ENCODE data around the gene MT4.
A peak's percentile ranks its signal among the peaks of the same experiment; 100 is the strongest.

MT4 gene

GRCh38 chr16:56589141-56590039 lies 24.5 kb downstream of the MT4 start, which contains the start of gene MT3:
Gene MT3, plus strand, starts transcription at chr16:56589528. Its CDS starts 63 bp downstream, at chr16:56589591.
- no peak for TF ChIP-seq CTCF (conservative IDR thresholded peaks at IDR 0.05; ENCODE audit: low read depth, low read length)
- peak within 1 kb of the TSS; percentile 31 for H3K4me3 ChIP-seq (ENCODE audit: low read length)
- no peak for DNase-seq (ENCODE audit: low read depth)

GRCh38 chr16:56591377-56592060 lies 26.6 kb downstream of the MT4 start:
- TF ChIP-seq CTCF (conservative IDR thresholded peaks at IDR 0.05; ENCODE audit: low read depth, low read length), result no peak
- no peak overlapping the region for H3K4me3 ChIP-seq (ENCODE audit: low read length)
- DNase-seq (ENCODE audit: low read depth), result no peak

- no peak overlapping the region for H3K4me3 ChIP-seq (ENCODE audit: low read length)
- TF ChIP-seq CTCF (conservative IDR thresholded peaks at IDR 0.05; ENCODE audit: low read depth, low read length), result no peak
- DNase-seq (ENCODE audit: low read depth), result no peak
Measured at GRCh38 chr16:56593573-56594291, 28.9 kb downstream of the MT4 start.

GRCh38 chr16:56594292-56594619 lies 29.4 kb downstream of the MT4 start:
- no peak for DNase-seq (ENCODE audit: low read depth)
- no peak overlapping the region for H3K4me3 ChIP-seq (ENCODE audit: low read length)
- no peak for TF ChIP-seq CTCF (conservative IDR thresholded peaks at IDR 0.05; ENCODE audit: low read depth, low read length)

- TF ChIP-seq CTCF (conservative IDR thresholded peaks at IDR 0.05; ENCODE audit: low read depth, low read length), result peak; percentile 81
- no peak overlapping the region for H3K4me3 ChIP-seq (ENCODE audit: low read length)
- no peak for DNase-seq (ENCODE audit: low read depth)
Measured at GRCh38 chr16:56600398-56600999, 35.6 kb downstream of the MT4 start.

- no peak for DNase-seq (ENCODE audit: low read depth)
- TF ChIP-seq CTCF (conservative IDR thresholded peaks at IDR 0.05; ENCODE audit: low read depth, low read length), result no peak
- no peak overlapping the region for H3K4me3 ChIP-seq (ENCODE audit: low read length)
Measured at GRCh38 chr16:56601325-56601724, 36.5 kb downstream of the MT4 start.

Measured in retinal pigment epithelial cell (primary cell).